Type B pancreatic cell (in vitro differentiated cells): ENCODE measurements around the gene ADAMTSL5. TPM values are rescaled to one million over a fixed set of nuclear protein-coding genes. Genes with fewer than 3 reads are reported as not detected.

Experiments used
- DNase-seq: peaks from one replicate; pipeline ENCODE4 v3.0.0; 2021; ENCODE audit warnings: mixed read lengths; ENCODE audit not compliant: unreplicated experiment; ENCODE audit errors: extremely low spot score
- H3K27ac Mint-ChIP-seq: 2 replicates; pipeline ENCODE4 v1.8.0; 2021; ENCODE audit warnings: mild to moderate bottlenecking, mixed read lengths
- H3K27me3 Mint-ChIP-seq: 2 replicates; pipeline ENCODE4 v1.8.0; 2021; ENCODE audit warnings: mixed read lengths
- H3K36me3 Mint-ChIP-seq: 2 replicates; pipeline ENCODE4 v1.8.0; 2021; ENCODE audit warnings: mixed read lengths
- H3K4me1 Mint-ChIP-seq: one replicate; pipeline ENCODE4 v1.8.0; 2021; ENCODE audit warnings: mixed read lengths; ENCODE audit not compliant: unreplicated experiment
- H3K4me3 Mint-ChIP-seq: 2 replicates; pipeline ENCODE4 v1.8.0; 2021; ENCODE audit warnings: mild to moderate bottlenecking, mixed read lengths
- H3K9me3 Mint-ChIP-seq: 2 replicates; pipeline ENCODE4 v1.8.0; 2021; ENCODE audit warnings: mixed read lengths
- CTCF ChIP-seq: fragments of 200-600 bp; sonication (generic); conservative IDR thresholded peaks from 2 replicates; pipeline ENCODE4 v1.5.0; 2021; ENCODE audit warnings: antibody characterized with exemption, mild to moderate bottlenecking
- total RNA-seq: library from RNA; stranded (reverse); gene quantifications from 2 replicates; pipeline ENCODE4 v1.2.1, GENCODE V29; 2021; ENCODE audit warnings: low replicate concordance

The ADAMTSL5 gene
- total RNA-seq, 1 donor from 2014 or later: 3.4 TPM

- DNase-seq: no peak
- Mint-ChIP-seq H3K36me3 (no peaks in the 10 kb centered on the region), H3K4me1 (no peaks in the 10 kb centered on the region), H3K9me3 (no peaks in the 10 kb centered on the region), H3K27ac (no peak overlapping the region), H3K4me3 (no peak overlapping the region), H3K27me3 (peaks cover 26% of the 10 kb centered on the region)
- no peak for TF ChIP-seq CTCF
These were observed 53.3 kb downstream of the ADAMTSL5 start for GRCh38 chr19:1459479-1459878.

- Mint-ChIP-seq H3K27ac (no peak overlapping the region), H3K4me1 (peaks cover 4% of the 10 kb centered on the region), H3K4me3 (no peak overlapping the region), H3K27me3 (peaks cover 32% of the 10 kb centered on the region), H3K36me3 (no peaks in the 10 kb centered on the region), H3K9me3 (no peaks in the 10 kb centered on the region)
- no peak for DNase-seq
- no peak for TF ChIP-seq CTCF
These were observed 54.9 kb downstream of the ADAMTSL5 start for GRCh38 chr19:1457892-1458291.

- Mint-ChIP-seq H3K36me3 (no peaks in the 10 kb centered on the region), H3K27me3 (peaks cover 39% of the 10 kb centered on the region)
- TF ChIP-seq CTCF: peak; percentile 22
These were observed 55.6 kb downstream of the ADAMTSL5 start for GRCh38 chr19:1457031-1457739.

GRCh38 chr19:1456121-1456900 is 56.5 kb downstream of the ADAMTSL5 start:
- H3K4me1 Mint-ChIP-seq: peaks cover 4% of the 10 kb centered on the region
- H3K36me3 Mint-ChIP-seq: no peaks in the 10 kb centered on the region
- H3K9me3 Mint-ChIP-seq: no peaks in the 10 kb centered on the region
- no peak for TF ChIP-seq CTCF
- no peak overlapping the region for H3K4me3 Mint-ChIP-seq
- H3K27ac Mint-ChIP-seq: no peak overlapping the region
- H3K27me3 Mint-ChIP-seq: peaks cover 48% of the 10 kb centered on the region
- DNase-seq: no peak

More at GRCh38 chr19:1457031-1457739, 55.6 kb downstream of the ADAMTSL5 start:
- no peaks in the 10 kb centered on the region for H3K9me3 Mint-ChIP-seq
- no peak overlapping the region for H3K4me3 Mint-ChIP-seq
- peaks cover 4% of the 10 kb centered on the region for H3K4me1 Mint-ChIP-seq
- DNase-seq: no peak
- no peak overlapping the region for H3K27ac Mint-ChIP-seq

- peak overlapping the region; percentile 41 for H3K4me3 Mint-ChIP-seq
- no peak overlapping the region for H3K27ac Mint-ChIP-seq
- no peak for DNase-seq
These were observed 57.3 kb downstream of the ADAMTSL5 start for GRCh38 chr19:1455336-1456120.

More at GRCh38 chr19:1455336-1456120, 57.3 kb downstream of the ADAMTSL5 start:
- Mint-ChIP-seq H3K27me3 (peaks cover 56% of the 10 kb centered on the region), H3K36me3 (no peaks in the 10 kb centered on the region), H3K4me1 (peaks cover 9% of the 10 kb centered on the region), H3K9me3 (no peaks in the 10 kb centered on the region)
- no peak for TF ChIP-seq CTCF

Other genes with a start within 250 kb of the ADAMTSL5 start
- gene CIRBP, start 243.7 kb downstream of the ADAMTSL5 start, total RNA-seq: 316 and 421 TPM in 2 replicates
- gene FAM174C, start 237.5 kb downstream of the ADAMTSL5 start, total RNA-seq: 30.6 and 36.4 TPM in 2 replicates
- gene EFNA2, start 227.1 kb downstream of the ADAMTSL5 start, total RNA-seq: 5.1 and 17.6 TPM in 2 replicates
- gene NDUFS7, start 129.1 kb downstream of the ADAMTSL5 start, total RNA-seq: 83.3 and 98.3 TPM in 2 replicates
- gene GAMT, start 111.5 kb downstream of the ADAMTSL5 start, total RNA-seq: 33.7 and 37.9 TPM in 2 replicates
- 124 and 141 TPM in 2 replicates for gene DAZAP1, start 105.4 kb downstream of the ADAMTSL5 start, total RNA-seq
- gene RPS15, start 74.6 kb downstream of the ADAMTSL5 start, total RNA-seq: 1,251 and 1,344 TPM in 2 replicates
- 1.2 and 9.2 TPM in 2 replicates for gene APC2, start 62.9 kb downstream of the ADAMTSL5 start, total RNA-seq
- gene C19orf25, start 33.8 kb downstream of the ADAMTSL5 start, total RNA-seq: 36.6 and 37.5 TPM in 2 replicates
- gene PCSK4, start 22.7 kb downstream of the ADAMTSL5 start, total RNA-seq: 9.6 and 12.4 TPM in 2 replicates
- 17.3 and 34.5 TPM in 2 replicates for gene REEP6, start 21.8 kb downstream of the ADAMTSL5 start, total RNA-seq
- gene PLK5, start 11.1 kb upstream of the ADAMTSL5 start, total RNA-seq: 0.24 TPM in 1 of 2 replicates, not detected in the other
- gene MEX3D, start 55.3 kb upstream of the ADAMTSL5 start, total RNA-seq: 79.0 and 82.0 TPM in 2 replicates
- gene MBD3, start 79.8 kb upstream of the ADAMTSL5 start, total RNA-seq: 78.8 and 110 TPM in 2 replicates
- gene UQCR11, start 92.4 kb upstream of the ADAMTSL5 start, total RNA-seq: 191 and 290 TPM in 2 replicates
- gene TCF3, start 139.6 kb upstream of the ADAMTSL5 start, total RNA-seq: 134 and 193 TPM in 2 replicates
- gene ONECUT3, start 240.5 kb upstream of the ADAMTSL5 start, total RNA-seq: 0.94 and 5.9 TPM in 2 replicates